K562 (cell line): ENCODE results near the gene OPRL1. TPM values are rescaled to one million over a fixed set of nuclear protein-coding genes. Genes with fewer than 3 reads are reported as not detected.
A peak's percentile ranks its signal among the peaks of the same experiment; 100 is the strongest.

Experiments
- CTCFL ChIP-seq: IDR thresholded peaks from 2 replicates; pipeline ENCODE4 v1.6.1; 2011; ENCODE audit warnings: borderline replicate concordance, low read depth, mild to moderate bottlenecking, moderate library complexity, low read length; ENCODE audit not compliant: insufficient read depth, poor library complexity, severe bottlenecking
- ZNF518B ChIP-seq: fragments of 250-450 bp; sonication (Bioruptor Pico); IDR thresholded peaks from 2 replicates; pipeline ENCODE4 v1.5.0; 2021; ENCODE audit warnings: mild to moderate bottlenecking, moderate library complexity
- ZNF592 ChIP-seq: fragments of 450-650 bp; IDR thresholded peaks from 2 replicates; pipeline ENCODE4 v1.6.1; 2017; ENCODE audit warnings: antibody characterized with exemption, mild to moderate bottlenecking
- polyA plus RNA-seq, 8 experiments: library from polyadenylated mRNA; depleted of rRNA in 4 of 8; stranded (reverse) in 5 of 8; unstranded in 3 of 8; fragments of >200 nt; fragmentation: Nextera tagmentation in 2 of 8; fragmentation: Illumina TruSeq in 1 of 8; extraction: Ambion mirVana in 2 of 8; extraction: Trizol in 1 of 8; gene quantifications; 2 replicates each; pipeline versions ENCODE4 v1.2.1 to v1.2.3, GENCODE V29; 2011 to 2014; ENCODE audit warnings: inconsistent platforms in 1 of 8, missing spikeins in 1 of 8
- total RNA-seq, 7 experiments: library from RNA; depleted of rRNA in 6 of 7; stranded (reverse); fragments of >200 nt in 6 of 7; fragmentation: Illumina TruSeq in 2 of 7; extraction: Trizol in 2 of 7; gene quantifications; 2 replicates each; pipeline versions ENCODE4 v1.2.1 to v1.2.3, GENCODE V29; 2011 to 2021; ENCODE audit warnings: low replicate concordance in 1 of 7
- TF ChIP-seq, protein P1 (sequence below): sonication (generic); formaldehyde crosslinking; IDR thresholded peaks from 2 replicates; pipeline ENCODE4 v1.8.0; 2022; ENCODE audit warnings: mild to moderate bottlenecking, missing genetic modification reagents
- TF ChIP-seq, protein P2 (sequence below): fragments of 250-450 bp; sonication (Bioruptor Pico); IDR thresholded peaks from 2 replicates; pipeline ENCODE4 v1.5.0; 2021
- TF ChIP-seq, protein P3 (sequence below): IDR thresholded peaks from 3 replicates; pipeline ENCODE4 v1.6.1; 2011; ENCODE audit warnings: borderline replicate concordance, mild to moderate bottlenecking, moderate library complexity; ENCODE audit not compliant: insufficient read length; ENCODE audit errors: extremely low read depth

The OPRL1 gene
- total and polyA plus RNA-seq, 9 of the 15 experiments (the other 6 are each of a cell fraction or from before 2014, with no cell fraction given), result 0.06 to 0.33 (median 0.11) TPM; not detected in 2

GRCh38 chr20:64101731-64102621, 22.1 kb downstream of the OPRL1 start (continued):
- TF ChIP-seq ZNF518B (no peak), CTCFL (peak; percentile 86), ZNF592 (no peak)
- TF ChIP-seq, protein P1, sequence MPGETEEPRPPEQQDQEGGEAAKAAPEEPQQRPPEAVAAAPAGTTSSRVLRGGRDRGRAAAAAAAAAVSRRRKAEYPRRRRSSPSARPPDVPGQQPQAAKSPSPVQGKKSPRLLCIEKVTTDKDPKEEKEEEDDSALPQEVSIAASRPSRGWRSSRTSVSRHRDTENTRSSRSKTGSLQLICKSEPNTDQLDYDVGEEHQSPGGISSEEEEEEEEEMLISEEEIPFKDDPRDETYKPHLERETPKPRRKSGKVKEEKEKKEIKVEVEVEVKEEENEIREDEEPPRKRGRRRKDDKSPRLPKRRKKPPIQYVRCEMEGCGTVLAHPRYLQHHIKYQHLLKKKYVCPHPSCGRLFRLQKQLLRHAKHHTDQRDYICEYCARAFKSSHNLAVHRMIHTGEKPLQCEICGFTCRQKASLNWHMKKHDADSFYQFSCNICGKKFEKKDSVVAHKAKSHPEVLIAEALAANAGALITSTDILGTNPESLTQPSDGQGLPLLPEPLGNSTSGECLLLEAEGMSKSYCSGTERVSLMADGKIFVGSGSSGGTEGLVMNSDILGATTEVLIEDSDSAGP (CRISPR knock-in tag), result no peak
- TF ChIP-seq, protein P2, sequence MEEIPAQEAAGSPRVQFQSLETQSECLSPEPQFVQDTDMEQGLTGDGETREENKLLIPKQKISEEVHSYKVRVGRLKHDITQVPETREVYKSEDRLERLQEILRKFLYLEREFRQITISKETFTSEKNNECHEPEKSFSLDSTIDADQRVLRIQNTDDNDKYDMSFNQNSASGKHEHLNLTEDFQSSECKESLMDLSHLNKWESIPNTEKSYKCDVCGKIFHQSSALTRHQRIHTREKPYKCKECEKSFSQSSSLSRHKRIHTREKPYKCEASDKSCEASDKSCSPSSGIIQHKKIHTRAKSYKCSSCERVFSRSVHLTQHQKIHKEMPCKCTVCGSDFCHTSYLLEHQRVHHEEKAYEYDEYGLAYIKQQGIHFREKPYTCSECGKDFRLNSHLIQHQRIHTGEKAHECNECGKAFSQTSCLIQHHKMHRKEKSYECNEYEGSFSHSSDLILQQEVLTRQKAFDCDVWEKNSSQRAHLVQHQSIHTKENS (CRISPR knock-in tag), result no peak
- TF ChIP-seq, protein P3, sequence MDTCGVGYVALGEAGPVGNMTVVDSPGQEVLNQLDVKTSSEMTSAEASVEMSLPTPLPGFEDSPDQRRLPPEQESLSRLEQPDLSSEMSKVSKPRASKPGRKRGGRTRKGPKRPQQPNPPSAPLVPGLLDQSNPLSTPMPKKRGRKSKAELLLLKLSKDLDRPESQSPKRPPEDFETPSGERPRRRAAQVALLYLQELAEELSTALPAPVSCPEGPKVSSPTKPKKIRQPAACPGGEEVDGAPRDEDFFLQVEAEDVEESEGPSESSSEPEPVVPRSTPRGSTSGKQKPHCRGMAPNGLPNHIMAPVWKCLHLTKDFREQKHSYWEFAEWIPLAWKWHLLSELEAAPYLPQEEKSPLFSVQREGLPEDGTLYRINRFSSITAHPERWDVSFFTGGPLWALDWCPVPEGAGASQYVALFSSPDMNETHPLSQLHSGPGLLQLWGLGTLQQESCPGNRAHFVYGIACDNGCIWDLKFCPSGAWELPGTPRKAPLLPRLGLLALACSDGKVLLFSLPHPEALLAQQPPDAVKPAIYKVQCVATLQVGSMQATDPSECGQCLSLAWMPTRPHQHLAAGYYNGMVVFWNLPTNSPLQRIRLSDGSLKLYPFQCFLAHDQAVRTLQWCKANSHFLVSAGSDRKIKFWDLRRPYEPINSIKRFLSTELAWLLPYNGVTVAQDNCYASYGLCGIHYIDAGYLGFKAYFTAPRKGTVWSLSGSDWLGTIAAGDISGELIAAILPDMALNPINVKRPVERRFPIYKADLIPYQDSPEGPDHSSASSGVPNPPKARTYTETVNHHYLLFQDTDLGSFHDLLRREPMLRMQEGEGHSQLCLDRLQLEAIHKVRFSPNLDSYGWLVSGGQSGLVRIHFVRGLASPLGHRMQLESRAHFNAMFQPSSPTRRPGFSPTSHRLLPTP, result no peak
